CD14-positive monocyte (primary cell): ENCODE measurements around the gene LAGE3. TPM values are rescaled to one million over a fixed set of nuclear protein-coding genes. Genes with fewer than 3 reads are reported as not detected.
"Not testable (repeated sequence)": the region's sequence is repeated elsewhere in the genome, so short reads cannot be mapped to it uniquely, and the experiment has no call there.

ENCODE experiments used
- DNase-seq, 3 donors: peaks; one replicate each; pipeline ENCODE4 v3.0.0-alpha.2; 2011 to 2022
- H2AFZ ChIP-seq: 2 replicates; pipeline ENCODE4 v1.6.0; 2012; ENCODE audit warnings: mild to moderate bottlenecking, low read depth, low read length, inconsistent platforms; ENCODE audit not compliant: insufficient read depth, poor library complexity, severe bottlenecking
- H3K27ac ChIP-seq, 2 donors: 1 replicate in 1 of 2; 2 replicates in 1 of 2; pipeline ENCODE4 v1.5.1; 2012 to 2013; ENCODE audit warnings: low read length in 2 of 2, control low read depth in 1 of 2, inconsistent platforms in 1 of 2, low read depth in 1 of 2, mild to moderate bottlenecking in 1 of 2
- H3K27me3 ChIP-seq, 2 donors: one replicate each; pipeline versions ENCODE4 v1.6.0 to v1.6.1; 2011 to 2013; ENCODE audit warnings: low read length in 2 of 2; ENCODE audit not compliant: control insufficient read depth in 2 of 2, insufficient read depth in 2 of 2
- H3K36me3 ChIP-seq, 2 donors: replicated peaks in 1 of 2; 1 replicate in 1 of 2; 2 replicates in 1 of 2; pipeline versions ENCODE4 v1.5.1 to v1.6.1; 2012 to 2013; ENCODE audit warnings: low read length in 2 of 2, control low read depth in 1 of 2, inconsistent platforms in 1 of 2, mild to moderate bottlenecking in 1 of 2; ENCODE audit not compliant: insufficient read depth in 2 of 2, control insufficient read depth in 1 of 2
- H3K4me1 ChIP-seq, 2 donors: 1 replicate in 1 of 2; 2 replicates in 1 of 2; pipeline versions ENCODE4 v1.5.1 to v1.6.1; 2012 to 2013; ENCODE audit warnings: low read length in 2 of 2, control low read depth in 1 of 2, inconsistent platforms in 1 of 2, mild to moderate bottlenecking in 1 of 2, moderate library complexity in 1 of 2; ENCODE audit not compliant: insufficient read depth in 2 of 2, control insufficient read depth in 1 of 2
- H3K4me2 ChIP-seq: replicated peaks from 2 replicates; pipeline ENCODE3; 2012; ENCODE audit warnings: low read length, moderate library complexity, mild to moderate bottlenecking; ENCODE audit not compliant: poor library complexity, severe bottlenecking; ENCODE audit errors: extremely low read depth
- H3K4me3 ChIP-seq, 3 experiments: fragments of 200-600 bp in 1 of 3; sonication (generic) in 1 of 3; replicated peaks in 1 of 3; 1 replicate in 2 of 3; 2 replicates in 1 of 3; pipeline ENCODE4 v1.5.1; 2011 to 2013; ENCODE audit warnings: low read length in 3 of 3, mild to moderate bottlenecking in 3 of 3, control low read depth in 2 of 3, low read depth in 2 of 3, inconsistent platforms in 1 of 3, moderate library complexity in 1 of 3
- H3K79me2 ChIP-seq: 2 replicates; pipeline ENCODE4 v1.6.0; 2012; ENCODE audit warnings: mild to moderate bottlenecking, control low read depth, inconsistent platforms, low read length, moderate library complexity; ENCODE audit not compliant: insufficient read depth
- H3K9ac ChIP-seq: 2 replicates; pipeline ENCODE4 v1.6.0; 2017; ENCODE audit warnings: low read length, mild to moderate bottlenecking; ENCODE audit not compliant: insufficient read depth, poor library complexity, severe bottlenecking
- H3K9me3 ChIP-seq, 2 donors: replicated peaks in 1 of 2; 1 replicate in 1 of 2; 2 replicates in 1 of 2; pipeline versions ENCODE4 v1.5.1 to v1.6.1; 2012 to 2013; ENCODE audit warnings: low read length in 2 of 2, control low read depth in 1 of 2; ENCODE audit not compliant: control insufficient read depth in 1 of 2, insufficient read depth in 1 of 2
- H4K20me1 ChIP-seq: 2 replicates; pipeline ENCODE4 v1.6.0; 2012; ENCODE audit warnings: mild to moderate bottlenecking, low read length, control low read depth, moderate library complexity; ENCODE audit not compliant: insufficient read depth
- H3K27ac Mint-ChIP-seq, 7 donors: one replicate each; pipeline ENCODE4 v1.8.0; 2020; ENCODE audit warnings: mild to moderate bottlenecking in 7 of 7, mixed read lengths in 7 of 7, moderate library complexity in 6 of 7, inconsistent platforms in 2 of 7
- H3K27me3 Mint-ChIP-seq, 3 donors: one replicate each; pipeline ENCODE4 v1.8.0; 2021 to 2022; ENCODE audit warnings: low read depth in 3 of 3, mild to moderate bottlenecking in 3 of 3, mixed read lengths in 3 of 3, moderate library complexity in 3 of 3, inconsistent platforms in 1 of 3
- H3K36me3 Mint-ChIP-seq, 2 donors: one replicate each; pipeline ENCODE4 v1.8.0; 2020; ENCODE audit warnings: mixed read lengths in 2 of 2, inconsistent platforms in 1 of 2, mild to moderate bottlenecking in 1 of 2
- H3K4me1 Mint-ChIP-seq: one replicate; pipeline ENCODE4 v1.8.0; 2020; ENCODE audit warnings: mild to moderate bottlenecking, mixed read lengths
- H3K4me3 Mint-ChIP-seq, 2 donors: one replicate each; pipeline ENCODE4 v1.8.0; 2020; ENCODE audit warnings: mild to moderate bottlenecking in 2 of 2, mixed read lengths in 2 of 2, moderate library complexity in 1 of 2
- H3K9me3 Mint-ChIP-seq, 7 donors: one replicate each; pipeline ENCODE4 v1.8.0; 2020 to 2022; ENCODE audit warnings: mixed read lengths in 7 of 7, mild to moderate bottlenecking in 6 of 7, moderate library complexity in 6 of 7, inconsistent platforms in 2 of 7
- CTCF ChIP-seq: fragments of 200-600 bp; IDR thresholded peaks from one replicate; pipeline ENCODE4 v1.8.0; 2022; ENCODE audit warnings: antibody characterized with exemption, mild to moderate bottlenecking
- WGBS: methylation state at CpG from one replicate; pipeline ENCODE4 v1.1.5; 2013; ENCODE audit warnings: missing lambda C conversion rate; ENCODE audit not compliant: insufficient coverage; 5-methylcytosine and 5-hydroxymethylcytosine counted together
- intact Hi-C, 2 donors: fragments of 100-400 bp; cut with micrococcal nuclease; formaldehyde crosslinking; loops; one replicate each; pipeline versions ENCODE4 v1.15.0 to v1.15.1; 2023
- polyA plus RNA-seq, 3 donors: library from polyadenylated mRNA; depleted of rRNA in 1 of 3; unstranded in 2 of 3; stranded (reverse) in 1 of 3; fragments of 300-500 nt in 2 of 3; fragments of >200 nt in 1 of 3; fragmentation: Illumina TruSeq in 2 of 3; gene quantifications; 1 replicate in 2 of 3; 2 replicates in 1 of 3; pipeline ENCODE4 v1.2.3, GENCODE V29; 2012 to 2021

Gene LAGE3
- polyA plus RNA-seq, 3 donors: 12.4 to 30.9 (median 18.6) TPM

GRCh38 chrX:154502098-154502497, 23.0 kb upstream of the LAGE3 start:
- H3K4me2 ChIP-seq: no peak overlapping the region
- TF ChIP-seq CTCF: no peak
- intact Hi-C loops: no loop called here
- DNase-seq: no peak
- no peak overlapping the region for H2AFZ ChIP-seq
- peaks cover 2 to 3% (median 2%) of the 10 kb centered on the region in 3 donors for H3K27me3 Mint-ChIP-seq
- H3K27ac Mint-ChIP-seq: no peak overlapping the region
- H3K27ac ChIP-seq: no peak overlapping the region
- H3K4me3 ChIP-seq: no peak overlapping the region
- H3K9me3 ChIP-seq: no peaks in the 10 kb centered on the region
- H3K9ac ChIP-seq: no peak overlapping the region
- H3K36me3 Mint-ChIP-seq: peaks cover 16 to 20% of the 10 kb centered on the region in 2 donors
- peaks cover 4 to 7% of the 10 kb centered on the region in 2 donors for H3K4me1 ChIP-seq
- H3K27me3 ChIP-seq: no peaks in the 10 kb centered on the region
- peaks cover 6 to 14% of the 10 kb centered on the region in 2 donors for H3K36me3 ChIP-seq
- peaks cover 8% of the 10 kb centered on the region for H3K4me1 Mint-ChIP-seq
- no peaks in the 10 kb centered on the region for H3K79me2 ChIP-seq
- H3K4me3 Mint-ChIP-seq: no peak overlapping the region
- H4K20me1 ChIP-seq: no peaks in the 10 kb centered on the region
- 100% methylated on average over 2 of the region's 8 CpGs for WGBS
- peaks cover 0 to 4% (median 0%) of the 10 kb centered on the region in 7 donors for H3K9me3 Mint-ChIP-seq

DNA sequence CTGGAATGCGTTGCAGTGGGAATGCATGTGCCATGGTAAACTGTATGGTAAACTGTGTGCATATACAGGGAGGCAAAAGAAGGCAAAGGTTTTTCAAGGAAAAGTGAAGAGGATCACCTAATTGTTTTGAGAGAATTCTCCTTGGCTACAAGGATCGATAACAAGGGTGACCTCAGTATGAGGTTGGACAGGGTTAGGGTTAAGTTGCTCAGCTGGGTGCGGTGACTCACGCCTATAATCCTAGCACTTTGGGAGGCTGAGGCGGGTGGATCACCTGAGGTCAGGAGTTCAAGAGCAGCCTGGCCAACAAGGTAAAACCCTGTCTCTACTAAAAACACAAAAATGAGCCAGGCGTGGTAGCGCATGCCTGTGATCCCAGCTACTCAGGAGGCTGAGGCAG, 22.3 kb upstream of the LAGE3 start:
- H3K9me3 ChIP-seq, H3K79me2 ChIP-seq, H3K27me3 Mint-ChIP-seq, H3K27me3 ChIP-seq, H3K4me1 ChIP-seq, H4K20me1 ChIP-seq, H3K9ac ChIP-seq, H3K4me2 ChIP-seq, H3K27ac ChIP-seq, H2AFZ ChIP-seq, DNase-seq, H3K4me3 Mint-ChIP-seq, H3K27ac Mint-ChIP-seq, H3K4me1 Mint-ChIP-seq, intact Hi-C loops, H3K9me3 Mint-ChIP-seq, H3K4me3 ChIP-seq, H3K36me3 ChIP-seq: not testable (repeated sequence)
- H3K36me3 Mint-ChIP-seq: peaks cover 13 to 16% of the 10 kb centered on the region in 2 donors
- no CpG with 5 or more reads among the region's 7 CpGs for WGBS

GRCh38 chrX:154496591-154497137, 17.6 kb upstream of the LAGE3 start:
- H3K4me1 ChIP-seq, H3K27ac ChIP-seq, H3K27ac Mint-ChIP-seq, H3K9me3 ChIP-seq, intact Hi-C loops, H4K20me1 ChIP-seq, H3K36me3 Mint-ChIP-seq, H3K9ac ChIP-seq, H3K79me2 ChIP-seq, H3K4me3 Mint-ChIP-seq, H3K4me3 ChIP-seq, DNase-seq, H3K4me2 ChIP-seq, H3K9me3 Mint-ChIP-seq, H3K36me3 ChIP-seq, H2AFZ ChIP-seq, H3K27me3 ChIP-seq, H3K4me1 Mint-ChIP-seq: not testable (repeated sequence)
- WGBS: no CpG with 5 or more reads among the region's 4 CpGs
- peaks cover 0 to 11% (median 2%) of the 10 kb centered on the region in 3 donors for H3K27me3 Mint-ChIP-seq
